SH-SY5Y (cell line): ENCODE data around the gene PSENEN.

Source experiments
- GATA2 ChIP-seq: IDR thresholded peaks from 2 replicates; pipeline ENCODE4 v1.6.1; 2011; ENCODE audit warnings: mild to moderate bottlenecking, low read depth, low read length
- GATA3 ChIP-seq: IDR thresholded peaks from 2 replicates; pipeline ENCODE4 v1.6.1; 2011; ENCODE audit warnings: low read depth, mild to moderate bottlenecking, low read length, moderate library complexity

GRCh38 chr19:35773020-35773806 lies 27.8 kb downstream of the PSENEN start:
- TF ChIP-seq GATA2 (no peak), GATA3 (no peak)
